Smooth muscle cell (in vitro differentiated cells): ENCODE measurements around the gene GPI. TPM values are rescaled to one million over a fixed set of nuclear protein-coding genes. Genes with fewer than 3 reads are reported as not detected.

Experiments
- DNase-seq: peaks from one replicate; lab custom pipeline; 2025; ENCODE audit not compliant: unreplicated experiment; lab: John Stamatoyannopoulos, UW
- H2AFZ ChIP-seq: fragments of 200-600 bp; sonication (generic); 2 replicates; pipeline ENCODE4 v1.6.0; 2016; ENCODE audit warnings: antibody characterized with exemption, low read depth, mild to moderate bottlenecking
- H3F3A ChIP-seq: fragments of 200-600 bp; sonication (generic); 2 replicates; pipeline ENCODE4 v1.6.0; 2017; ENCODE audit warnings: antibody characterized with exemption, low read depth
- H3K27ac ChIP-seq: fragments of 200-600 bp; sonication (generic); 2 replicates; pipeline ENCODE4 v1.5.1; 2016; ENCODE audit warnings: low read depth, mild to moderate bottlenecking
- H3K27me3 ChIP-seq: fragments of 200-600 bp; sonication (generic); 2 replicates; pipeline ENCODE4 v1.6.1; 2016; ENCODE audit warnings: low read depth, mild to moderate bottlenecking
- H3K36me3 ChIP-seq: fragments of 200-600 bp; sonication (generic); 2 replicates; pipeline ENCODE4 v1.5.1; 2016; ENCODE audit warnings: low read depth
- H3K4me1 ChIP-seq: fragments of 200-600 bp; sonication (generic); 2 replicates; pipeline ENCODE4 v1.5.1; 2016; ENCODE audit warnings: low read depth
- H3K4me2 ChIP-seq: fragments of 200-600 bp; sonication (generic); 2 replicates; pipeline ENCODE4 v1.6.0; 2016; ENCODE audit warnings: mild to moderate bottlenecking
- H3K4me3 ChIP-seq: fragments of 200-600 bp; sonication (generic); 2 replicates; pipeline ENCODE4 v1.5.1; 2016; ENCODE audit warnings: mild to moderate bottlenecking
- H3K79me2 ChIP-seq: fragments of 200-600 bp; sonication (generic); 2 replicates; pipeline ENCODE4 v1.6.0; 2016; ENCODE audit warnings: low read depth, mild to moderate bottlenecking
- H3K9ac ChIP-seq: fragments of 200-600 bp; sonication (generic); 2 replicates; pipeline ENCODE4 v1.6.0; 2016; ENCODE audit warnings: low read depth
- H3K9me3 ChIP-seq: fragments of 200-600 bp; sonication (generic); replicated peaks from 2 replicates; pipeline ENCODE4 v1.5.1; 2016; ENCODE audit warnings: low read depth
- H4K20me1 ChIP-seq: fragments of 200-600 bp; sonication (generic); 2 replicates; pipeline ENCODE4 v1.6.0; 2016; ENCODE audit warnings: low read depth
- WGBS: methylation state at CpG from one replicate; pipeline ENCODE4 v1.1.7; 2016; ENCODE audit warnings: low lambda C conversion rate; 5-methylcytosine and 5-hydroxymethylcytosine counted together
- polyA plus RNA-seq: library from polyadenylated mRNA; unstranded; fragments of >200 nt; fragmentation: Nextera tagmentation; extraction: Ambion mirVana; gene quantifications from 2 replicates; pipeline ENCODE4 v1.2.1, GENCODE V29; 2016
- total RNA-seq: library from RNA; depleted of rRNA; stranded (reverse); fragments of >200 nt; gene quantifications from 2 replicates; pipeline ENCODE4 v1.2.3, GENCODE V29; 2014
- TF ChIP-seq, protein P1 (sequence below): fragments of 200-600 bp; sonication (generic); IDR thresholded peaks from 2 replicates; pipeline ENCODE4 v1.5.1; 2017; ENCODE audit warnings: borderline replicate concordance, mild to moderate bottlenecking, antibody characterized with exemption; ENCODE audit not compliant: insufficient read depth, poor library complexity, severe bottlenecking

Gene GPI
- total and polyA plus RNA-seq, 2 experiments from 2014 or later = 132 to 233 TPM

DNA sequence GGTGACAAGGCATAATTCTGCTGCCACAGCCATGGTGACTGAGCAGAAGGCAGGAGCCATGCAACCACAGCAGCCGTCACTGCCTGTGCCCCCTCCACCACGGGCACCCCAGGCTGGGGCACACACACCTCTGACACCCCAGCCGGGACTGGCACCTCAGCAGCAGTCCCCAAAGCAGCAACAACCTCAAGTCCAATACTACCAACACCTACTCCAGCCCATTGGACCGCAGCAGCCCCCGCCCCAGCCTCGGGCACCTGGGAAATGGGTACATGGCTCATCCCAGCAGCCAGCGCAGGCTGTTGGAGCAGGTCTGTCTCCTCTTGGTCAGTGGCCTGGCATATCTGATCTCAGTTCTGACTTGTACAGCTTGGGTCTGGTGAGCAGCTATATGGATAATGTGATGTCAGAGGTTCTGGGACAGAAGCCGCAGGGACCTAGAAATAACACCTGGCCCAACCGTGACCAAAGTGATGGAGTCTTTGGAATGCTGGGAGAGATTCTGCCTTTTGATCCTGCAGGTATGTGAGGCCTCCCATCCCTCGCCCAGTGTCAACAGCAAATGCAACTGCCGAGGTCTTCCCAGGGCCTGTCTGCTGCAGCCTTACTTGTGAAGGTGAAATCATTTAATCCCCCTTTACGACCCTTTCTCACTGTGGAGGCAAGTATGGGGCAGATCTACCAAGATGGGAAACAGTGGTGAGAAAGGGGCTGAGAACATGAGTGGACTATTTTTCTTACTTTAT lies 22.9 kb upstream of the GPI start:
- no peak for DNase-seq
- WGBS = 97% methylated on average over 12 of the region's 12 CpGs
- TF ChIP-seq, protein P1, sequence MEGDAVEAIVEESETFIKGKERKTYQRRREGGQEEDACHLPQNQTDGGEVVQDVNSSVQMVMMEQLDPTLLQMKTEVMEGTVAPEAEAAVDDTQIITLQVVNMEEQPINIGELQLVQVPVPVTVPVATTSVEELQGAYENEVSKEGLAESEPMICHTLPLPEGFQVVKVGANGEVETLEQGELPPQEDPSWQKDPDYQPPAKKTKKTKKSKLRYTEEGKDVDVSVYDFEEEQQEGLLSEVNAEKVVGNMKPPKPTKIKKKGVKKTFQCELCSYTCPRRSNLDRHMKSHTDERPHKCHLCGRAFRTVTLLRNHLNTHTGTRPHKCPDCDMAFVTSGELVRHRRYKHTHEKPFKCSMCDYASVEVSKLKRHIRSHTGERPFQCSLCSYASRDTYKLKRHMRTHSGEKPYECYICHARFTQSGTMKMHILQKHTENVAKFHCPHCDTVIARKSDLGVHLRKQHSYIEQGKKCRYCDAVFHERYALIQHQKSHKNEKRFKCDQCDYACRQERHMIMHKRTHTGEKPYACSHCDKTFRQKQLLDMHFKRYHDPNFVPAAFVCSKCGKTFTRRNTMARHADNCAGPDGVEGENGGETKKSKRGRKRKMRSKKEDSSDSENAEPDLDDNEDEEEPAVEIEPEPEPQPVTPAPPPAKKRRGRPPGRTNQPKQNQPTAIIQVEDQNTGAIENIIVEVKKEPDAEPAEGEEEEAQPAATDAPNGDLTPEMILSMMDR = no peak

DNA sequence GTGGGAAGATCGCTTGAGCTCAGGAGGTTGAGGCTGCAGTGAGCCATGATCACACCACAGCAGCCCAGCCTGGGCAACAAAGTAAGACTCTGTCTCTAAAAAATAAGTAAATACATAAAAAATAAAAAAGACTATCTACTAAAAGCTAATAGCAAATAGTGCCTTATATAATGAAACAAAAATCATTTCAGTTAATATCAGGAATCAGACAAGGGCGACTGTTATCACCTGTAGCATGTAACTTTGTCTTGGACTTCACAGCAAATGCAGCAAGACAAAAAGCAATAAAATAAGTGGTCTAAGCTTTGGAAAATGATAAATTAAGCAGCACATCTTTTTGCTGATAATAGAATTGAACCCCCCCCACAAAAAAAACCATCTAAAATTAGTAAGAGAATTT lies 21.2 kb upstream of the GPI start:
- Histone ChIP-seq H3K4me1 (no peaks in the 10 kb centered on the region), H3K4me2 (no peak overlapping the region), H3K36me3 (no peaks in the 10 kb centered on the region), H3K79me2 (no peaks in the 10 kb centered on the region), H3K9me3 (no peaks in the 10 kb centered on the region), H4K20me1 (peaks cover 8% of the 10 kb centered on the region), H3F3A (no peaks in the 10 kb centered on the region), H3K27me3 (no peaks in the 10 kb centered on the region), H3K4me3 (no peak overlapping the region), H2AFZ (no peak overlapping the region), H3K9ac (no peak overlapping the region), H3K27ac (no peak overlapping the region)
- TF ChIP-seq, protein P1 = no peak
- DNase-seq = no peak
- WGBS = 96% methylated on average over 2 of the region's 2 CpGs

More for the DNA sequence above, 22.9 kb upstream of the GPI start:
- Histone ChIP-seq H3K4me1 (no peaks in the 10 kb centered on the region), H3K36me3 (no peaks in the 10 kb centered on the region), H2AFZ (no peak overlapping the region), H3F3A (no peaks in the 10 kb centered on the region), H3K4me3 (no peak overlapping the region), H3K9me3 (no peaks in the 10 kb centered on the region), H3K27me3 (no peaks in the 10 kb centered on the region), H3K9ac (no peak overlapping the region), H3K27ac (no peak overlapping the region), H4K20me1 (peaks cover 8% of the 10 kb centered on the region), H3K79me2 (no peaks in the 10 kb centered on the region), H3K4me2 (no peak overlapping the region)

DNA sequence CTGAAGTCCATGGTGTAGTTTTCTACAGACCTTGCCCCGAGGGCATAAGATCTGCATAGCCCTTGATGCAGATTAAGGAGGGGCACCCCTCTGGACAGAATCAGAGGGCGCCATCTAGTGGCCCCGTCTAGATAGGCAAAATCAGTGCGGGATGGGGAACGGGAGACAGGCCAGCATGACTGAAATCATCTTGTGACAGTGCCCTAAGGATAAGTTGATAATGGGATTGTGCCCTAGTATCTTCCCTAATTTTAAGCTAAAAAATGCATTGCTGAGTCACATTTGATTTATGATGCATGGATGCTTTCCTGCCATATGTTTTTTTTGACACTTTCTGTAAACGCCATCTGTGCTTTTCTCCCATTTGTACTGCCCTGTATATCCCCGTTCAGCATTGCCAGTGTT lies 19.0 kb upstream of the GPI start:
- Histone ChIP-seq H3K9ac (no peak overlapping the region), H3K9me3 (no peaks in the 10 kb centered on the region), H2AFZ (no peak overlapping the region), H3K4me3 (no peak overlapping the region), H3K79me2 (no peaks in the 10 kb centered on the region), H3K4me1 (no peaks in the 10 kb centered on the region), H3F3A (no peaks in the 10 kb centered on the region), H3K4me2 (no peak overlapping the region), H4K20me1 (peaks cover 8% of the 10 kb centered on the region), H3K36me3 (no peaks in the 10 kb centered on the region), H3K27ac (no peak overlapping the region), H3K27me3 (no peaks in the 10 kb centered on the region)
- TF ChIP-seq, protein P1 = peak; percentile 70
- WGBS = 47% methylated on average over 7 of the region's 7 CpGs
- DNase-seq = no peak
